H1 (cell line): Measurements from ENCODE around the gene GABPB2. TPM values are rescaled to one million over a fixed set of nuclear protein-coding genes. Genes with fewer than 3 reads are reported as not detected.

Experiments used
- CTCF ChIA-PET: fragments of 300-600 bp; sonication (Branson Sonifier 250); formaldehyde crosslinking; loops from one replicate; lab custom pipeline; 2021; ENCODE audit not compliant: partially characterized antibody; lab: Charles Lee
- POLR2A ChIA-PET: fragments of 300-600 bp; sonication (Branson Sonifier 250); formaldehyde crosslinking; loops from one replicate; lab custom pipeline; 2021; ENCODE audit warnings: inconsistent platforms; ENCODE audit not compliant: partially characterized antibody; lab: Charles Lee
- DNase-seq, 2 experiments: peaks; one replicate each; pipeline versions ENCODE4 v3.0.0 to v3.0.0-alpha.2; 2010 to 2022; ENCODE audit warnings: low spot score in 2 of 2, low read depth in 1 of 2, mixed read lengths in 1 of 2
- FAIRE-seq: peaks from 2 replicates; lab custom pipeline; 2011; peaks lifted over from hg19 to GRCh38; lab: Jason Lieb, UNC
- H2AFZ ChIP-seq: 2 replicates; pipeline ENCODE4 v1.8.1; 2012; ENCODE audit warnings: low read length, inconsistent platforms
- H2AK5ac ChIP-seq: 2 replicates; pipeline ENCODE4 v1.6.1; 2013; ENCODE audit warnings: low read depth, low read length
- H2BK120ac ChIP-seq: replicated peaks from 2 replicates; pipeline ENCODE3; 2013; ENCODE audit warnings: low read depth, low read length, inconsistent platforms
- H2BK12ac ChIP-seq: 2 replicates; pipeline ENCODE4 v1.6.1; 2013; ENCODE audit warnings: low read depth, low read length
- H2BK15ac ChIP-seq: 2 replicates; pipeline ENCODE4 v1.6.1; 2013; ENCODE audit warnings: low read length
- H2BK20ac ChIP-seq: 2 replicates; pipeline ENCODE4 v1.6.1; 2013; ENCODE audit warnings: low read length
- H2BK5ac ChIP-seq: 2 replicates; pipeline ENCODE4 v1.6.1; 2013; ENCODE audit warnings: low read depth, low read length
- H3K14ac ChIP-seq: 2 replicates; pipeline ENCODE4 v1.6.1; 2013; ENCODE audit warnings: inconsistent platforms; ENCODE audit not compliant: insufficient read length
- H3K18ac ChIP-seq: 2 replicates; pipeline ENCODE4 v1.6.1; 2013; ENCODE audit warnings: low read length; ENCODE audit errors: extremely low read depth
- H3K23ac ChIP-seq: 2 replicates; pipeline ENCODE4 v1.6.1; 2013; ENCODE audit warnings: inconsistent platforms; ENCODE audit not compliant: insufficient read length
- H3K23me2 ChIP-seq: 2 replicates; pipeline ENCODE4 v1.6.1; 2013; ENCODE audit warnings: low read depth, low read length
- H3K27ac ChIP-seq: 2 replicates; pipeline ENCODE4 v1.6.1; 2011; ENCODE audit warnings: low read depth, low read length, inconsistent platforms
- H3K27me3 ChIP-seq, 4 experiments: replicated peaks in 1 of 4; 1 replicate in 1 of 4; 2 replicates in 3 of 4; pipeline versions ENCODE4 v1.6.1 to v1.8.1; 2011 to 2013; ENCODE audit warnings: low read length in 3 of 4, mild to moderate bottlenecking in 3 of 4, inconsistent platforms in 2 of 4, mixed read lengths in 2 of 4, moderate library complexity in 1 of 4; ENCODE audit not compliant: control insufficient read depth in 3 of 4, insufficient read depth in 3 of 4; ENCODE audit errors: extremely low read depth in 1 of 4
- H3K36me3 ChIP-seq, 4 experiments: 2 replicates each; pipeline versions ENCODE4 v1.6.1 to v1.8.1; 2011 to 2013; ENCODE audit warnings: mild to moderate bottlenecking in 4 of 4, low read length in 3 of 4, moderate library complexity in 2 of 4, control low read depth in 1 of 4, inconsistent platforms in 1 of 4; ENCODE audit not compliant: insufficient read depth in 4 of 4, control insufficient read depth in 2 of 4
- H3K4ac ChIP-seq: replicated peaks from 2 replicates; pipeline ENCODE3; 2013; ENCODE audit warnings: low read length, low read depth, mixed read lengths, inconsistent platforms; ENCODE audit not compliant: insufficient read length
- H3K4me1 ChIP-seq, 4 experiments: replicated peaks in 1 of 4; 1 replicate in 1 of 4; 2 replicates in 3 of 4; pipeline versions ENCODE4 v1.6.1 to v1.8.1; 2011 to 2013; ENCODE audit warnings: low read length in 3 of 4, inconsistent platforms in 2 of 4, mixed read lengths in 1 of 4; ENCODE audit not compliant: insufficient read depth in 4 of 4, control insufficient read depth in 3 of 4
- H3K4me2 ChIP-seq, 2 experiments: 2 replicates each; pipeline versions ENCODE4 v1.6.1 to v1.8.1; 2011 to 2013; ENCODE audit warnings: low read depth in 2 of 2, low read length in 2 of 2, control low read depth in 1 of 2, inconsistent platforms in 1 of 2, mild to moderate bottlenecking in 1 of 2; ENCODE audit not compliant: insufficient read depth in 1 of 2
- H3K4me3 ChIP-seq, 4 experiments: fragments of 200-600, 300-600 bp in 1 of 4; sonication (generic), shearing (Covaris generic), sonication (Bioruptor Twin) in 1 of 4; 2 replicates each; pipeline versions ENCODE4 v1.5.1 to v1.8.1; 2011 to 2016; ENCODE audit warnings: low read length in 4 of 4, low read depth in 3 of 4, control low read depth in 2 of 4, inconsistent platforms in 2 of 4, mild to moderate bottlenecking in 2 of 4, mixed read lengths in 1 of 4, moderate library complexity in 1 of 4; ENCODE audit not compliant: insufficient read depth in 2 of 4; ENCODE audit errors: extremely low read depth in 1 of 4
- H3K56ac ChIP-seq: replicated peaks from 2 replicates; pipeline ENCODE3; 2013; ENCODE audit warnings: low read depth, mild to moderate bottlenecking, mixed read lengths, low read length, inconsistent platforms; ENCODE audit not compliant: insufficient read length
- H3K79me1 ChIP-seq: 2 replicates; pipeline ENCODE4 v1.6.1; 2013; ENCODE audit warnings: low read depth, low read length, control low read depth
- H3K79me2 ChIP-seq, 2 experiments: 2 replicates each; pipeline versions ENCODE4 v1.6.1 to v1.8.1; 2012 to 2013; ENCODE audit warnings: low read length in 2 of 2, mild to moderate bottlenecking in 2 of 2, inconsistent platforms in 1 of 2; ENCODE audit not compliant: insufficient read depth in 2 of 2, control insufficient read depth in 1 of 2
- H3K9ac ChIP-seq, 4 experiments: replicated peaks in 1 of 4; 1 replicate in 1 of 4; 2 replicates in 3 of 4; pipeline versions ENCODE4 v1.6.1 to v1.8.1; 2011 to 2013; ENCODE audit warnings: low read depth in 3 of 4, low read length in 3 of 4, control low read depth in 2 of 4, mild to moderate bottlenecking in 2 of 4, moderate library complexity in 2 of 4, inconsistent platforms in 1 of 4; ENCODE audit errors: extremely low read depth in 1 of 4
- H3K9me3 ChIP-seq, 2 experiments: 2 replicates each; pipeline versions ENCODE4 v1.6.1 to v1.8.1; 2012 to 2013; ENCODE audit warnings: mild to moderate bottlenecking in 2 of 2, moderate library complexity in 2 of 2, control low read depth in 1 of 2, inconsistent platforms in 1 of 2, low read depth in 1 of 2, low read length in 1 of 2, mixed read lengths in 1 of 2; ENCODE audit not compliant: insufficient read depth in 2 of 2
- H4K20me1 ChIP-seq, 2 experiments: replicated peaks in 1 of 2; 2 replicates each; pipeline versions ENCODE3 to v1.8.1; 2011 to 2013; ENCODE audit warnings: inconsistent platforms in 2 of 2, low read length in 2 of 2, mild to moderate bottlenecking in 1 of 2; ENCODE audit not compliant: insufficient read depth in 2 of 2, control insufficient read depth in 1 of 2
- H4K5ac ChIP-seq: 2 replicates; pipeline ENCODE4 v1.6.1; 2013; ENCODE audit warnings: low read length, low read depth, mixed read lengths, inconsistent platforms; ENCODE audit not compliant: insufficient read length
- H4K8ac ChIP-seq: 2 replicates; pipeline ENCODE4 v1.8.0; 2013; ENCODE audit warnings: mild to moderate bottlenecking, moderate library complexity, low read length, inconsistent platforms; ENCODE audit not compliant: insufficient read depth; ENCODE audit errors: extremely low read depth
- H4K91ac ChIP-seq: replicated peaks from 2 replicates; pipeline ENCODE3; 2013; ENCODE audit warnings: low read length, mixed read lengths, inconsistent platforms; ENCODE audit not compliant: insufficient read length
- BACH1 ChIP-seq: IDR thresholded peaks from 2 replicates; pipeline ENCODE4 v1.6.1; 2012; ENCODE audit warnings: low read length, improper control_type of control experiment
- CBX8 ChIP-seq: fragments of 300-800, 300-1000 bp; sonication (generic); IDR thresholded peaks from 2 replicates; pipeline ENCODE4 v1.7.1; 2016; ENCODE audit warnings: low read depth, low read length, borderline replicate concordance
- JUND ChIP-seq: IDR thresholded peaks from 2 replicates; pipeline ENCODE4 v1.6.1; 2011; ENCODE audit warnings: mild to moderate bottlenecking, improper control_type of control experiment, low read length
- RAD21 ChIP-seq, 2 experiments: IDR thresholded peaks in 1 of 2; conservative IDR thresholded peaks in 1 of 2; 2 replicates each; pipeline ENCODE4 v1.6.1; 2011; ENCODE audit warnings: low read depth in 2 of 2, low read length in 2 of 2, improper control_type of control experiment in 1 of 2, inconsistent platforms in 1 of 2, mild to moderate bottlenecking in 1 of 2, moderate library complexity in 1 of 2
- SIX5 ChIP-seq: IDR thresholded peaks from 2 replicates; pipeline ENCODE4 v1.6.1; 2011; ENCODE audit warnings: mild to moderate bottlenecking, low read depth, low read length
- TAF7 ChIP-seq: optimal IDR thresholded peaks from 2 replicates; pipeline ENCODE3; 2011; ENCODE audit warnings: low read depth, mild to moderate bottlenecking, inconsistent platforms, low read length, moderate library complexity, borderline replicate concordance
- WGBS, 2 experiments: shearing (Covaris generic) in 1 of 2; methylation state at CpG; one replicate each; pipeline versions ENCODE4 v1.1.6 to v1.1.7; 2013 to 2015; ENCODE audit warnings: low lambda C conversion rate in 2 of 2, mixed read lengths in 2 of 2, inconsistent platforms in 1 of 2, low coverage in 1 of 2, missing lambda C conversion rate in 1 of 2; ENCODE audit not compliant: insufficient replicate concordance in 2 of 2, insufficient coverage in 1 of 2, insufficient read length in 1 of 2; ENCODE audit errors: extremely low coverage in 1 of 2, missing lambda C conversion rate in 1 of 2; 5-methylcytosine and 5-hydroxymethylcytosine counted together
- polyA plus RNA-seq, 7 experiments: library from polyadenylated mRNA; depleted of rRNA in 3 of 7; stranded (reverse) in 5 of 7; unstranded in 2 of 7; fragments of >200 nt in 5 of 7; fragments of 200-250 nt in 2 of 7; gene quantifications; 1 replicate in 5 of 7; 2 replicates in 1 of 7; 4 replicates in 1 of 7; pipeline versions ENCODE4 v1.2.1 to v1.2.3, GENCODE V29; 2011 to 2013; ENCODE audit warnings: missing spikeins in 2 of 7, mixed read lengths in 2 of 7
- total RNA-seq: library from RNA; stranded (reverse); fragmentation: NEBNext Ultra II Directional; extraction: Animal tissue kit (Norgen Biotek cat#: 25700); gene quantifications from 2 replicates; pipeline ENCODE4 v1.2.1, GENCODE V29; 2021

Gene GABPB2
- total and polyA plus RNA-seq, 2 of the 8 experiments (the other 6 are each of a cell fraction or from before 2014, with no cell fraction given) = 1.8 to 2.4 TPM

GRCh38 chr1:151048645-151049032 is 21.9 kb upstream of the GABPB2 start:
- Histone ChIP-seq H4K8ac (peak overlapping the region; percentile 47), H3K36me3 (peaks cover 2 to 33% (median 15%) of the 10 kb centered on the region in 4 experiments; a peak in 7 of 8 replicates), H2BK5ac (no peak overlapping the region), H4K20me1 (peaks cover 0 to 3% of the 10 kb centered on the region in 2 experiments), H4K5ac (no peak overlapping the region), H3K4me3 (peak overlapping the region; percentile 70 to 96 (median 84)), H4K91ac (no peak overlapping the region), H2BK20ac (no peak overlapping the region), H3K27me3 (no peaks in the 10 kb centered on the region), H3K56ac (no peak overlapping the region), H3K4ac (no peak overlapping the region), H3K9ac (peak overlapping the region in 2 of 4 experiments; percentile 76 to 81; a peak in 2 of 7 replicates), H2BK15ac (no peak overlapping the region), H3K18ac (no peak overlapping the region), H3K23me2 (peaks cover 8% of the 10 kb centered on the region; the same call in 1 of the 2 replicates), H2BK12ac (no peak overlapping the region), H2AK5ac (no peak overlapping the region), H3K14ac (no peak overlapping the region), H2AFZ (no peak overlapping the region), H3K79me1 (no peaks in the 10 kb centered on the region), H3K79me2 (no peaks in the 10 kb centered on the region), H3K27ac (no peak overlapping the region), H3K4me1 (peaks cover 0 to 7% (median 3%) of the 10 kb centered on the region in 4 experiments; a peak in 4 of 7 replicates), H3K23ac (no peak overlapping the region), H3K9me3 (no peaks in the 10 kb centered on the region), H2BK120ac (no peak overlapping the region), H3K4me2 (peak overlapping the region; percentile 92 to 98)
- ChIA-PET POLR2A (interaction anchor here (0.7 to 7.7 kb wide), 15 partner anchors 11 to 232 kb away, joined by 3 to 107 read pairs (median 6); partner anchors contain the start of genes ANXA9, BNIPL, CDC42SE1 and GABPB2), CTCF (interaction anchor here (0.6 to 9.6 kb wide), 13 partner anchors 9 to 114 kb away, joined by 3 to 95 read pairs (median 5); partner anchors contain the start of genes CDC42SE1, MINDY1 and MLLT11)
- 29% methylated on average over 3 of the region's 3 CpGs; no CpG with 5 or more reads in 1 of the 2 experiments for WGBS, 2 experiments
- FAIRE-seq = no peak
- TF ChIP-seq CBX8 (no peak), JUND (no peak), BACH1 (no peak), RAD21 (IDR thresholded peaks at IDR 0.05 in 1 of 2, conservative IDR thresholded peaks at IDR 0.05 in 1 of 2; ENCODE audit: low read depth in 2 of 2, low read length in 2 of 2) (peak in 1 of 2 experiments; percentile 54; a peak in 1 of 4 replicates), TAF7 (no peak), SIX5 (no peak)
- DNase-seq = no peak
